Smooth muscle cell of the brain vasculature (primary cell): ENCODE measurements around the gene B3GNT9.

Experiments
- DNase-seq: peaks from one replicate; pipeline ENCODE4 v3.0.0-alpha.2; 2012; ENCODE audit warnings: low read depth, low spot score

Gene B3GNT9

GRCh38 chr16:67185651-67186134, 34.9 kb upstream of the B3GNT9 start:
- no peak for DNase-seq

- peak; percentile 78 for DNase-seq
Observed at GRCh38 chr16:67184995-67185650, 34.3 kb upstream of the B3GNT9 start.

GRCh38 chr16:67184453-67184994, 33.7 kb upstream of the B3GNT9 start:
- no peak for DNase-seq

GRCh38 chr16:67183627-67184452, 33.0 kb upstream of the B3GNT9 start, which contains the start of gene MATCAP1:
TSS of gene MATCAP1 (minus strand) at chr16:67183963. CDS start at chr16:67180610, 3,353 bp downstream.
- peak; percentile 91 for DNase-seq

GRCh38 chr16:67183284-67183626, 32.5 kb upstream of the B3GNT9 start:
- DNase-seq = no peak

GRCh38 chr16:67182288-67182687, 31.5 kb upstream of the B3GNT9 start:
- DNase-seq = no peak

GRCh38 chr16:67181346-67181745, 30.5 kb upstream of the B3GNT9 start:
- DNase-seq = peak; percentile 28

GRCh38 chr16:67180166-67180565, 29.4 kb upstream of the B3GNT9 start:
- no peak for DNase-seq

- DNase-seq = no peak
Observed at GRCh38 chr16:67179421-67180080, 28.8 kb upstream of the B3GNT9 start.

- no peak for DNase-seq
Observed at GRCh38 chr16:67177743-67178699, 27.2 kb upstream of the B3GNT9 start.

- no peak for DNase-seq
Observed at GRCh38 chr16:67176662-67177061, 25.9 kb upstream of the B3GNT9 start.

- no peak for DNase-seq
Observed at GRCh38 chr16:67174706-67175231, 24.0 kb upstream of the B3GNT9 start.

GRCh38 chr16:67173808-67174705, 23.3 kb upstream of the B3GNT9 start:
- DNase-seq = no peak

GRCh38 chr16:67173323-67173722, 22.5 kb upstream of the B3GNT9 start:
- no peak for DNase-seq

- DNase-seq = no peak
Observed at GRCh38 chr16:67170949-67171649, 20.3 kb upstream of the B3GNT9 start.

- no peak for DNase-seq
Observed at GRCh38 chr16:67170168-67170948, 19.6 kb upstream of the B3GNT9 start, which contains the start of gene NOL3. TSS of gene NOL3 (plus strand) at chr16:67170538.

- DNase-seq = no peak
Observed at GRCh38 chr16:67169642-67170167, 18.9 kb upstream of the B3GNT9 start.

GRCh38 chr16:67169011-67169451, 18.2 kb upstream of the B3GNT9 start:
- no peak for DNase-seq
